ENCODE measurements around the gene SP3. TPM values are rescaled to one million over a fixed set of nuclear protein-coding genes. Genes with fewer than 3 reads are reported as not detected.

SP3 gene
- total RNA-seq, 1 donor from 2014 or later, result 79.9 TPM

DNA sequence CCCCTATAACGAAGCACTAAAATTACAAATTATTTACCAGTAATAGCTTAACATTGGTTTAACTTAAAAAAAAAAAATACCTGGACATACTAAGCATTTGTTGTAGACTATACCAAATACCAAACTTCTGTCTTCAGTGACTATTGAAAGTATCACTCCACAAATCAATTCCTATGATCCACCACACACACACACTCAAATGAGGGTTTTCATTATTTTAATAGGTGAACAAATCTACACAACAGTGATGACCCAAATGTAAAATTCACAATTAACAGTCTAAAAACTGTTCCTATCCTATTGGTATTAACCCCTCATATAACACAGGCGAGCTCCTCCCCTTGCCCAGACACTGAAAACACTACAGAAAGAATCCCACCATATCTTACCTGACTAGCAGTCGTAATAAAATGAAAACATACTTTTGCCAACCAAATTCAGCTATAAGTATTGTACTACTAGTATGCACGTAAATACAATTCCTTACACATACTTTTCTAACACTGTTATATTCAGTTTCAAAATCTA is 2.5 kb downstream of the SP3 start:
- H3K27ac Mint-ChIP-seq (ENCODE audit: unreplicated experiment), result peak overlapping the region; percentile 83
- H3K36me3 Mint-ChIP-seq (ENCODE audit: unreplicated experiment), result no peaks in the 10 kb centered on the region
- peaks cover 23% of the 10 kb centered on the region for H3K4me1 Mint-ChIP-seq (ENCODE audit: low read depth, unreplicated experiment)
- TF ChIP-seq CTCF (IDR thresholded peaks at IDR 0.05; ENCODE audit: partially characterized antibody, unreplicated experiment), result no peak
- peaks cover 14% of the 10 kb centered on the region for H3K27me3 Mint-ChIP-seq (ENCODE audit: unreplicated experiment)
- DNase-seq, result no peak
- H3K4me3 Mint-ChIP-seq (ENCODE audit: unreplicated experiment), result peak overlapping the region; percentile 97
- H3K9me3 Mint-ChIP-seq (ENCODE audit: unreplicated experiment), result peaks cover 16% of the 10 kb centered on the region

- no peak overlapping the region for H3K27ac Mint-ChIP-seq (ENCODE audit: unreplicated experiment)
- DNase-seq, result no peak
- H3K9me3 Mint-ChIP-seq (ENCODE audit: unreplicated experiment), result peaks cover 16% of the 10 kb centered on the region
- peaks cover 14% of the 10 kb centered on the region for H3K27me3 Mint-ChIP-seq (ENCODE audit: unreplicated experiment)
- no peak for TF ChIP-seq CTCF (IDR thresholded peaks at IDR 0.05; ENCODE audit: partially characterized antibody, unreplicated experiment)
- H3K36me3 Mint-ChIP-seq (ENCODE audit: unreplicated experiment), result no peaks in the 10 kb centered on the region
- H3K4me3 Mint-ChIP-seq (ENCODE audit: unreplicated experiment), result peak overlapping the region; percentile 97
- peaks cover 28% of the 10 kb centered on the region for H3K4me1 Mint-ChIP-seq (ENCODE audit: low read depth, unreplicated experiment)
Observed at GRCh38 chr2:173962031-173962430, 3.1 kb downstream of the SP3 start.

DNA sequence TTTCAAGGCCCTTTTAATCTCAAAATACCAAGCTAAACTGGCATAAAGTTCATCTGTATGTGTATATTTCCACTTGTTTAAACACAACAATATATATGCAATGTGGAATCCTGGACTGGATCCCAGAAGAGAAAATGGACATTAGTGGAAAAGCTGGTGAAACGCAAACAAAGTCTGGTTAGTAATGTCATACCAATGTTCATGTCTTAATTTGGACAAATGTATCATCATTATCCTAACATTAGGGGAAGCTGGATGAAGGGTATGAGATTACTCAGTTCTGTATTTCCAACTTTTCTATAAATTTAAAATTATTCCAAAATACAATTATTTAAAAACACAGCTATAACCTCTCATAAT is 3.8 kb downstream of the SP3 start:
- H3K36me3 Mint-ChIP-seq (ENCODE audit: unreplicated experiment), result no peaks in the 10 kb centered on the region

DNA sequence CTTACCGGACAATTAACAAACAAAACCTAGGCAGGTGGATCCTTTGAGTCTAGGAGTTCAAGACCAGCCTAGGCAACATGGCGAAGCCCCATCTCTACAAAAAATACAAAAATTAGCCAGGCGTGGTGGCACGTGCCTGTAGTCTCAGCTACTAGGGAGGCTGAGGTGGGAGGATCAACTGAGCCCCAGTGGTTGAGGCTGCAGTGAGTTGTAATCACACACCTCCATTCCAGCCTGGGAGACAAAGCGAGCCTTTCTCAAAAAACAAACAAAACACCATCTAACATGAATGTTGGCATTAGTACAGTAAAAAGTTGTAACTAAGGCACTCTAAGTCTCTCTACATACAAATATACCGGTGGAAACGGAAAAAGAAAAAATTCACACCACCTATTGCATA is 5.3 kb downstream of the SP3 start:
- Mint-ChIP-seq H3K36me3 (ENCODE audit: unreplicated experiment) (no peaks in the 10 kb centered on the region), H3K27ac (ENCODE audit: unreplicated experiment) (no peak overlapping the region), H3K27me3 (ENCODE audit: unreplicated experiment) (peaks cover 2% of the 10 kb centered on the region), H3K4me1 (ENCODE audit: low read depth, unreplicated experiment) (peaks cover 22% of the 10 kb centered on the region), H3K9me3 (ENCODE audit: unreplicated experiment) (peaks cover 5% of the 10 kb centered on the region), H3K4me3 (ENCODE audit: unreplicated experiment) (no peak overlapping the region)
- TF ChIP-seq CTCF (IDR thresholded peaks at IDR 0.05; ENCODE audit: partially characterized antibody, unreplicated experiment), result no peak
- no peak for DNase-seq

More for the DNA sequence above, 3.8 kb downstream of the SP3 start:
- no peak overlapping the region for H3K27ac Mint-ChIP-seq (ENCODE audit: unreplicated experiment)
- H3K27me3 Mint-ChIP-seq (ENCODE audit: unreplicated experiment), result peaks cover 10% of the 10 kb centered on the region
- peaks cover 22% of the 10 kb centered on the region for H3K4me1 Mint-ChIP-seq (ENCODE audit: low read depth, unreplicated experiment)
- no peak for TF ChIP-seq CTCF (IDR thresholded peaks at IDR 0.05; ENCODE audit: partially characterized antibody, unreplicated experiment)
- no peak for DNase-seq
- H3K4me3 Mint-ChIP-seq (ENCODE audit: unreplicated experiment), result no peak overlapping the region
- H3K9me3 Mint-ChIP-seq (ENCODE audit: unreplicated experiment), result peaks cover 14% of the 10 kb centered on the region

DNA sequence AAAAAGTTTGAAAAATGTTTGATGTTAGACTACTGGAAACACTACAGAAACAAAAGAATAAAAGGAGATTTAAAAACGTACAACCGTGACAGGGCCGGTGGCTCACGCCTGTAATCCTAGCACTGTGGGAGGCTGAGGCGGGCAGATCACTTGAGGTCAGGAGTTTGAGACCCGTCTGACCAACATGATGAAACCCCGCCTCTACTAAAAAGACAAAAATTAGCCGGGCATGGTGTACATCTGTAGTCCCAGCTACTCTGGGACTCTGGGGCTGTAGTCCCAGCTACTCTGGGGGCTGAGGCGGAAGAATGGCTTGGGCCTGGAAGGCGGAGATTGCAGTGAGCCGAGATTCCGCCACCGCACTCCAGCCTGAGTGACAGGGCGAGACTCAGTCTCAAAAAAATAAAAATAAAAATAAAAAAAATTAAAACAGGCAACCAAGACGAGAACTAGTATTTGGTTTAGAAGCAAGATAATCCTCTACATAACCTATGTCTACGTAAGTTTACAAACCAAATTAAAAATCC is 5.8 kb downstream of the SP3 start:
- Mint-ChIP-seq H3K27me3 (ENCODE audit: unreplicated experiment) (peaks cover 2% of the 10 kb centered on the region), H3K4me3 (ENCODE audit: unreplicated experiment) (peak overlapping the region; percentile 66), H3K27ac (ENCODE audit: unreplicated experiment) (no peak overlapping the region), H3K36me3 (ENCODE audit: unreplicated experiment) (no peaks in the 10 kb centered on the region), H3K4me1 (ENCODE audit: low read depth, unreplicated experiment) (peaks cover 22% of the 10 kb centered on the region), H3K9me3 (ENCODE audit: unreplicated experiment) (peaks cover 5% of the 10 kb centered on the region)
- no peak for DNase-seq
- no peak for TF ChIP-seq CTCF (IDR thresholded peaks at IDR 0.05; ENCODE audit: partially characterized antibody, unreplicated experiment)
